HG02588 (cell line): Measurements from ENCODE around the gene IL9.

Source experiments
- ATAC-seq: cut with Tn5 transposase; IDR thresholded peaks from one replicate; pipeline ENCODE4 v1.9.1; 2021; ENCODE audit warnings: mild to moderate bottlenecking, moderate library complexity; ENCODE audit not compliant: unreplicated experiment

The IL9 gene

DNA sequence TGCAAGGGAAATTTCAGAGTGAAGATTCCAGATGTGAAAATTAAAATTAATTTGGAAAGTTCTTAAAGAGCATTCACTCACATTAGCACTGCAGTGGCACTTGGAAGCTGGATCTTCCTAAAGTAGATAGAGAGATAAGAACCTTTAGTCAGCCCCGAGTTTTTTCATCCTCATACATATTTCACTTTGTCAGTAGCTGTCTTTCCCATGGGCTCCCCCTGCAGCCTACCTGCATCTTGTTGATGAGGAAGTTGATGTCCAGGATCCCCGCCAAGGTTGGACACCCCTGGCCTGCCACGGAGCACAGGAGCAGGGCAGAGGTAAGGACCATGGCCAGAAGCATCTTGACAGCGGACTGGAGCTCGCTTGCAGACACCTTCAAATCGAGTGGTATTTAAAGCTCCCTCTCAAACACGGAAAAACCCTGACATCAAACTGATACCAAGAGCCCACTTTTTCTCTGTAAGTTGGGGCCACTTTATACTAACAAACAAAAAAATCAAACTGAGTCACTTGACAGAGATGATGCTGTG lies at the start of gene IL9:
TSS of gene IL9 (minus strand) at position 368 of the 533 bp plus-strand sequence. CDS start at position 343, 25 bp downstream.
- ATAC-seq = no peak

DNA sequence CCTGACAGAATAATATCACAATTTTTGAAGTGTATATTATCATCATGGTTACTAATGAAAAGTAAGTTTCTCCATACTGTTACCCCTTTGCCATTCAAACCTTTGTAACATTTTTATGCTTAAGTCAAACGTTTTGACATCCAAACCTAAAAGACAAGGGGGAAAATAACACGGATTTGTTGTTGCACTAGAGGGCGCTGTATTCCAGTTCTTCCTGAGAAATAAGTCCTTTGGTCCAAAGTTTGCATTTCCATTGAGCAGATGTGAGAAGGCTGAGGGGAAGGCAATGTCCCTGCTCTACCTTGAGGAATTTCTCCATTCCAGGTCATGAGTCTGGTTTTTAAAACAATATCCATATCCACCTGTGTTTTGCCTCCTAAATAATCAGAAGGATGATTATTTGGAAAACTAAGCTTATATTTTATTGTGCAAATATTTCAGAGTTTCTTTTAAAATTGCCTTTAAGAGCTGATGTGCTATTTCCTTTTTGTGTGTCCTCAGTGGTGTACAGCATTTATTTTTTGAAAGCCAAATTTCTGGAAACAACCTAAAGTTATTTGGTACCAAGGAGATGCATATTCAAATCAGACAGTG lies 49.4 kb upstream of the IL9 start:
- no peak for ATAC-seq

GRCh38 chr5:135944564-135944963 lies 48.9 kb upstream of the IL9 start:
- ATAC-seq = no peak

- no peak for ATAC-seq
Measured at GRCh38 chr5:135942202-135942771, 46.6 kb upstream of the IL9 start.

- ATAC-seq = no peak
Measured at GRCh38 chr5:135941711-135942110, 46.1 kb upstream of the IL9 start.

DNA sequence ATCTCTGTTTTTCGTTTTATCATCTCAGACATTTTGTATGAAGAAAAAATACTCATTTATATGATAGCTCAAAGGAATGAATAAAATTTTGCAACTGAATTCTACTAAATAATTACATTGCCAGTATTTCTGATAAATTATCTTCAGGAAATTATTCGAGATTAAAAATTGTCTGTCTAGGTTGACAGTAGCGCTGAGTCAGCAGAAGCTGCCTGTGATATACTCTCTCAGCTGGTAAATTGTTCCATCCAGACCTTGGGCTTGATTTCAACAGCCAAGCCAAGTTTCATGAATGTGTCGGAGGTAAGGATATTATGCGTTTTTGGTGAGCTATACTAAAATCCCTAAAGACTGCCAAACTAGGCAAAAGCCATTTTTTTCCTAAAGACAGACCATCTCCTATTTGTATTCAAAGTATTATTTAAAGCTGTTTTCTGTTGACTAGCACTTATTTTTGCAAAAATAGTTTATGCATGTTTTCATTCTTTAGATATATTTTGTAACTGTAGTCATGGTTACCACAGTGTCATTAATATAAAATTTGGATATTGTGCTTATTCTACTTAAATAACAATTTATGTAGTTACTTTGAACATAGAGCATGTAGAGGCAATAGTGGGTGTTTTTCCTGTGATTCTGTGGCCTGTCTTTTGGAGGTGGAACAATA lies 41.7 kb upstream of the IL9 start:
- ATAC-seq = no peak

DNA sequence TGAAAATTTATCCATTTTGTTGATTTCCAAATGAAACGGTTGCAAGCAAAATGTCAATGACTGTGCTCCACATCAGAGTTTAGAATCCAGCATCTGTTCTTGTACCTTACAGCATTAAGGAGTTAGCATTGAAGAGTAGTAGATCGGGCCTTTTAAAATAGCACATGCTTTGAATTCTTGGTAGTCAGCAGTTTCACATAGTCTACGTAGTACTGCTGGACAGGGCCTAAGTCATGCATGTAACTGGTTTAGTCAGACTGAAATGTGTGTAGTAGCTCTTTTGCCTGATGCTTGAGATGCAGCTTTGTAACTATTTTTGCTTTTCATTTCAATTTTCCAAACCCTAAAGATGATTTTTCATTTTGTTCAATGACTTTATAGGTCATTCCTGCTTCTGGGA lies 39.3 kb upstream of the IL9 start:
- no peak for ATAC-seq

GRCh38 chr5:135930949-135931295 lies 35.3 kb upstream of the IL9 start:
- no peak for ATAC-seq

DNA sequence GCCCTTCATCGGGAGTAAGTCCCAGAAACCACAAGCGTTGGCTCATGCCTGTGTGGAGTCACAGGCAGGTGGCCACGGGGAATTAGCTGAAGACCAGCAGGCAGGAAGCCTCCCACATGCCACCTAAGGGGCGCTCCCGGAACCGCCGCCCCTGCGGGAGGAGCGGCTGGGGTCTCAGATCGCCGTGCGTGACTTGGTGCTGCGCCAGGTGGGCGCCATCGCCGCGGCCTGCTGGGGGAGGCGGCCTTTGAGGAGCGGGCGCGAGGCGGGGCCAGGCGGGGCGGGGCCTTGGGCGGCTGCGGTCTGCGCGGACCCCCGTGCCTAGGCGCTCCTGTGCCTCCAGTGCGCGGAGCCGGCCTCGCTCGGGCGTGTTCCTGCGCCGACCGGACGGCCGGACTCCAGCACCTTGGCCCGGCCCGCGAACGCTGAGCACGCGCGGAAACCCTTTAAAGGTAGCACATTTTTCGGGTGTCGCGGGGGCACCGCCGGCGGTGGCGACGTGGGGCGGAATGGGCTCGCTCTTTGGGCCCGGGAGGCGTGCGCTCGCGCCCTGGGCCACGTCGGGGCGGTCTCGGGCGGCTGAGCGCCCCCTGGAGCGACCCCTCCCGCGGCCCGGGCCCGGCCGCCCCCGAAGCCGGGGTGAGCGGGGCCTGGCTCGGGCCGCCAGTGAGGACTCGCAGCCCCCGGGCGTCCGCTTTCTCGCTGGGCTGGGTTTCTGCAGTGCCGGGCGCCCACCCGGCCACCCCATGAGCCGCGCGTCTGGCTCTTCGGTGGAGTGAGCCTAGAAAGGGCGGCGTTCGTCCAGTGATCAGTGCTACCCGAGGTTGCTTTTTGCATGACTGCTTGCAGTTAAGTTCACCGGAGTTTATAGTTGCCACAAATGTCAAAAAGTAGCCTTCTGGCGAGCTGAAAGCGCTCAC lies 34.6 kb upstream of the IL9 start:
- ATAC-seq = no peak

GRCh38 chr5:135921388-135921787 lies 25.7 kb upstream of the IL9 start:
- no peak for ATAC-seq

DNA sequence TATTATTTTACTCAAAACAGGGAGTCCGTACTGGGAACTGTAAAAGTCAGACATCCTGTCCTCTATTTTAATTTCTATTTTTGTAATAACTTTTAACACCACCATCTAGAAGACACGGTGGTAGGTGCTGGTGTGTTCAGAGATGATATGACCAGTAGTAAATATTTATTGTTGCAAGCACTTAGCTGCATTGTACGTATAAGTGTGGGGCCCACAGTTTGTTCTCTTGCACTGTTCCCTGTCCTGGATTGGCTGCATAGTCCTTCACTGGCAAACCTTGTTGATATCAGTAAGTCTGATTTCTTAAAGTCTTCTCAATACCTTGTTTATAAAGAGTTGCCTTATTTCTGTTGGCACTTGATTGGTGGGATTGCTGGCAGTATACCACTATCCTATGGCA lies 24.6 kb upstream of the IL9 start:
- no peak for ATAC-seq

GRCh38 chr5:135916638-135917263 lies 21.1 kb upstream of the IL9 start:
- ATAC-seq = no peak

GRCh38 chr5:135915466-135916001 lies 19.9 kb upstream of the IL9 start:
- no peak for ATAC-seq

DNA sequence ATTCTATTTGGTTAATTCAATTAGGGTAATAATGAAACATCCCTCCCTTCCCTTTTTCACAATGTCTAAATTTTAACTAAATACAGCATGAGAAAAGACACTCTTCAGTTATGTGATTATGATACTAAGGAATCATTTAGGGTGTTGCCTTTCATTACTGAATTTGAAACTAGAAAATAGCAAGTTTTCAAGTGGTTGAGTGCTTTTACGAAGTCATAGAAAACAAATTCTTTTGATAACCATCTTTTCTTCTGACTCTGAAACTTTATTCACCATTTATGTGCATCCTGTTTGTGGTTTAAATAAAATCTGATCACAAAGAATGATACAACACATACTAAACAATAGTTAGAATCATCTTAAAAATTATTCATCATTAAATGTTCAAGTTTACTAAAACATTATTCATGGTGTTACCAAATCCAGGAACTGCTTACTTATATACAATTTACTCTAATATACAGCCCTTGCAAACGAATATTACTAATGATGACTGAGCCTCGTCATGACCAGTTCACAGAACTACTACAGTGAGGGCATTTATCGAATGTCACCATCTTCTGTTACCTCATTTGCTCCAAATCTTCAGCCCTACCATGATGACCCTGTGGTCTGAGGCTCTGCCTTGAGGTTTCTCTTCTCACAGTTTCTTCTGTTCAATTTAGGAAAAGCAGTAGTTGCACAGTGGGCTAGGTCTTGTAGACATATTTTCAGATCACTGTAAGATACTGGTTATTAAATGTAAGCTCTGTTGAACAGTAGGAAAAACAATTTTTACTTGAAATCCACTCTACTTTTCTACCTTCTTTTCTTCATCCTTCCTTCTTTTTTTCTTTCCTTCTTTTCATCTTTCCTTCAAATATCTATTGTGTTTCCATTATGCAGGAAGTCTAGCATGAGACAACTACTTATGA lies 18.3 kb upstream of the IL9 start:
- no peak for ATAC-seq

GRCh38 chr5:135905144-135905543 lies 9.5 kb upstream of the IL9 start:
- ATAC-seq = no peak

- no peak for ATAC-seq
Measured at GRCh38 chr5:135901633-135902032, 6.0 kb upstream of the IL9 start.

GRCh38 chr5:135900276-135900675 lies 4.6 kb upstream of the IL9 start:
- no peak for ATAC-seq

GRCh38 chr5:135898651-135899050 lies 3.0 kb upstream of the IL9 start:
- ATAC-seq = no peak

DNA sequence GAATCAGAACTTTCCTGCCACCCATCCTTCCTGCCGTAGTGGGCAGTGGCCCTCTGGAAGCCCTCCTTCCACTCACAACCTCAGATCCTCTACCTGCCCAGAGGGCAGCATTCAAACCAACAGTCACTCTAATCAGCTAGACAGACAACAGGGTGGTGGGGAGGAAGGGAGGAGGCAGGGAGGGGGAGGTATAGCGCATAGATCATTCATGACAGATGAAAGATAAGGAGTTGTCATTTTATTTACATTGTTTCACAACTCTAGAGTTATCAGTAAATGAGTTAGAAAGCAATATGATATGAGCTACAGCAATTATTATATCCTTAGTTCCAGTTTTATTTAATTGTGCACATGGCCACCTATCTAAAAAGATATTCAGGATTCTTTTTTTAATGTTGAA lies 852 bp downstream of the IL9 start:
- ATAC-seq = no peak

- no peak for ATAC-seq
Measured at GRCh38 chr5:135894276-135894675, 1.4 kb downstream of the IL9 start.
